ENCODE results near the gene ZNF384.
"Not testable (repeated sequence)": the region's sequence is repeated elsewhere in the genome, so short reads cannot be mapped to it uniquely, and the experiment has no call there.

Gene ZNF384

DNA sequence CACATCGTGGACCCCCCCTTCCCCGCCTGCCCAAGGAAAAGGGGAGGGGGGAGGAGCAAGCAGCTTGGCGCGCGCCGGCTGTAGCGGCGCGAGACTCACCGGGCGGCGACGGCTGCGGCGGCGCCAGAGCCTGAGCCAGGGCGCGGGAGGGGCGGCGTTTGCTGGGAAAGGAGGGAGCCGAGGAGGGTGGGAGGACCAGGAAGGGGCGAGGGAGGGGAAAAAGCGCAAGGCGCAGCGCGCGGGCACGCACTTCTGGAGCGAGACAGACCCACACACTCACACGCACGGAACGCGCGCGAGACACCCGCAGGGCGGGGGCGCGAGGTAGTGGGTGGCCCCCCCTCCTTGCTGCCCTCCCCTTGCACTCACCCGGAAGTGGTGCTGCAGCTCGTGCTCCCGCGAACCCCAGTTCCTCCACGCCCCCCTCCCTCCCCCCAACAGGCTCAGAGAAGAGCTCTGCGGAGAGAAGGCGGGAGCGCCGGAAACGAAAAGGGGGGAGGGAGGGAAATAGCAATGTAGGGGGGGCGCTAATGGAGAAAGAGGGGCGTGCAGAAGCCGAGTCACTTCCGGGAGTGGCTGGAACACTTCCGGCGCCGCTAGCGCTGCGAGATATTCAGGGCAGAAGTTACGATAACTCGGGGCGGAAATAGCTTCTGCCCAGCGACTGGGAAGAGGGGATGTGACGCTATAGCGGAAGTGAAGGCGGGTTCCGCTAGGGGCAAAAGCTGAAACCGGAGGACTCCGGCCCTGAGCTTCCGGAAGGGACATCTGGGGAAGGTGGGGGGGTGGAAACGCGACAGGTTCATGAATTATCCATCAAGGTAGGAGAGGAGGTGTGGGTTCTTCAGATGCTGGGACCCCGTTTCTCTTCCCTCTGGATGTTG is at the start of gene ZNF384:
Gene ZNF384, minus strand, starts transcription at position 377 of the 884 bp plus-strand sequence. CDS start 9,855 bp downstream, outside the sequence.
- DNase-seq (ENCODE audit: low read depth), result peak; percentile 88

DNA sequence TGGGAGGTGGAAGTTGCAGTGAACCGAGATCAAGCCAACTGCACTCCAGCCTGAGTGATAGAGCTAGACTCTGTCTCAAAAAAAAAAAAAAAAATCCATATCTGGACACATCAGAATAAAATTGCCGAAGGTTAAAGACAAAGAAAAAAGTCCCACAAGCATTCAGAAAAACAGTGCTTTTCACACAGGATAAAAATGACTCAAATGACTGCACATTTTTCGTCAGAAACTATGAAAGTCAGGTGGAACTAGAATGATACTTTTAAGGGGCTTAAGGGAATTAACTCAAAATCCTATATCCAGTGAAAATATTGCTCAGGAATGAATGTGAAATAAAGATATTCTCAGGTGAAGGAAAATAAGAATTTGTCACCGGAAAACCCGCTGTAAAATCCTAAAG is 47.6 kb upstream of the ZNF384 start:
- DNase-seq (ENCODE audit: low read depth), result no peak

DNA sequence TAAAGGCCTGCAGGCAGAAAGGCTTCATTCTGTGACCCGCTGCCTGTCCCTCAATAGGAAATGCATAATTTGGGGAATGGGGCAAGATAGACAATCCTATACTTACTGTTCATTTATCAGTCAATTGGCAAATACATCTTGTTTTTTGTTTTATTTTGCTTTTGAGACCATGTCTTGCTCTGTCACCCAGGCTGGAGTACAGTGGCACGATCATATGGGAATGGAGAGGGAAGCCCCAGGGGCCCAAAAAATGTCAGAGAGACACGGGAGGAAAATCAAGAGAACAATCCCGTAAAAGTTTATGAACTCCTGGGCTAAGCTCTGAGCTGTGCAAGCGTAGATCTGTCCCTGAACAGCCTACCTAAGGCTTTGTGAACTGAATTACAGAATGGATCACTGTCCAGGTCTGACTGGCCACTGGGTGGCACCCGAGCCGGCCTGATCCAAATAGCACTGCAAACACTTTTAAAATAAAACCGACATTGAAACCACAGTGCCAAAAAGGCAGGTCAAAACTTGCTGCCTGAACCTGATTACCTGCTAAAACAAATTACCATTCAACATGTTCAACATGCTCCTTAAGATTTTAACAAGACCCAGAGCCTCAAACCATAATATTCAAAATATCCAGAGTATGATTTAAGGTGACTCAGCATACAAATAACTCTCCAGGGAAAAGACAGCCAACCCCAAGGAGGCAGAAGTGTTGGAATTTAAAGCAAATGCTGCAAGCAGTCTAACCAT is 46.4 kb upstream of the ZNF384 start:
- peak; percentile 34 for DNase-seq (ENCODE audit: low read depth)

DNA sequence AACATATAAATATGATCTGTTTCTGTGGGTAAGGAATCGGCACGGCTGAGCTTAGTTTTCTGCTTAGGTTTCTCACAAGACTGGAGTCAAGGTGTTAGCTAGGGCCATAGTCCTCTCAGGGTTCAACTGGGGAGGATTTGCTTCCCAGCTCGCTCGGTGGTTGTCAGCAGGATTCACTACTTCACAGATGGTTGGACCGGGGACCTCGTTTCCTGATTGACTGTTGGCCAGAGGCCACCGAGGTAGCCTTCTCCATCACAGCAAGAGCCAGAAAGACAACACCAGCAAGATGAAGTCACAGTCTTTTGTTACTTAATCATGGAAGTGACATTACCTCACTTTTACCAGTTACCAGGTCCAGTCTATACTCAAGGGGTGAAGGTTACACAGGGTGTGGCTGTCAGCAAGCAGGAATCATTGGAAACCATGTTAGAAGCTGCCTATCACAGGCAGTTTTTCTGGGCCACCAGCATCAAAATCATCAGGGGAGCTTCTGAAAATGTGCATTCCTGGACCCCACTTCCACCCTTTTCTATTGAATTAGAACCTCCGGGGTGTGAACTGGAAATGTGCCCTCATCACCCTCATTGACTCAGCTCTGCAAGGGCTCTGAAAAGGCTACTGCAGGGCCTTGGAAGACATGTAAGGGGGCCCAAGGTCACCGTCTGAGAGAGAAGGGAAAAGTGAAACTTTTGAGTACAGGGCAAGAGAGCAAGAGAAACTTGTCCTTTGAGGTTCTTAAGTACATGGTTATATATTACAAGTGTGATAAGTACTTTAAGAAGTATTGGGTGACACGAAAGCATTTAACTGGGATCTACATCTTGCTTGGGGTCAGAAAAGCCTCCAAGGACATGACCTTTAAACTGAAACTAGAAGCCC is 45.6 kb upstream of the ZNF384 start:
- DNase-seq (ENCODE audit: low read depth), result no peak

DNA sequence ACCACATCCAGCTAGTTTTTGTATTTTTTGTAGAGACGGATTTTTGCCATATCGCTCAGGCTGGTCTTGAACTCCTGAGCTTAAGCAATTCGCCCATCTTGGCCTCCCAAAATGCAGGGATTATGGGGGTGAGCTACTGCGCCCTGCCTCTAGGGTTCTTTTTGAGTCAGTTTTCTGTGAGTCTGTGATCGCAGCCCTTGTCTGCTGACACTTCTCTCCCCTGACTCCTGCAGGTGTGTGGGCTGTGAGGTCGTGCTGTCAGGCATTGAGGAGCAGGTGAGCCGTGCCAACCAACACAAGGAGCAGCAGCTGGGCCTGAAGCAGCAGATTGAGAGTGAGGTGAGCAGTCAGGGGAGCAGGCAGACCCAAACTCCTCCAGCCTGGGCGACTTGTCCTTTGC is 41.0 kb upstream of the ZNF384 start:
- DNase-seq (ENCODE audit: low read depth), result no peak

DNA sequence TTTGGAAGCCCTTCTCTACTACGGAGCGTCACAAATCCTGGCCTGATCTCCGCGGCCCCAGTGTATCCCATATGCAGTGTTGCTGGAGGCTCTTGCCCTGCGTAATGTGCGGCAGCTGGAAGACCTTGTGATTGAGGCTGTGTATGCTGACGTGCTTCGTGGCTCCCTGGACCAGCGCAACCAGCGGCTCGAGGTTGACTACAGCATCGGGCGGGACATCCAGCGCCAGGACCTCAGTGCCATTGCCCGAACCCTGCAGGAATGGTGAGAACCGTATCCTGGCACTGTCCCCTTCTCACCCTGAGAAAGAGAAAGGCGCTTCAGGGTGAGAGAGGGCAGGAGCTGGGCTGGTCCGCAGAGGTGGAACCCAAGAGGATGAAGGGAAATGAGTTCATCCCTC is 40.0 kb upstream of the ZNF384 start:
- no peak for DNase-seq (ENCODE audit: low read depth)

DNA sequence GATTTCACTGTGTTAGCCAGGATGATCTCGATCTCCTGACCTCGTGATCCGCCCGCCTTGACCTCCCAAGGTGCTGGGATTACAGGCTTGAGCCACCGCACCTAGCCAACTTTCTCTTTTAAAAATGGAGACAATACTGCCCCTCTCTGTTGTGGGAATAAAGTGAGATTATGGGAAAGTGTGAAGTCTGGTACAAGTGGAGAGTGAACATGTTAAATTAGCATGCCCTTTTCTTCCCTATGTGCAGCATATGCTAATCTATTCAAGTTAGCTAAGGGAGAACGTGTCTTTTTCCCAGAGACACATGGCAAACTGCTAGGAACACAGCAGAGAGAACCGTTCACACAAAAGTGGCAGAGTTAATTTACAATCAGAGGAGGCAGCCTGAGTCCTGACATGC is 36.2 kb upstream of the ZNF384 start:
- DNase-seq (ENCODE audit: low read depth), result no peak

DNA sequence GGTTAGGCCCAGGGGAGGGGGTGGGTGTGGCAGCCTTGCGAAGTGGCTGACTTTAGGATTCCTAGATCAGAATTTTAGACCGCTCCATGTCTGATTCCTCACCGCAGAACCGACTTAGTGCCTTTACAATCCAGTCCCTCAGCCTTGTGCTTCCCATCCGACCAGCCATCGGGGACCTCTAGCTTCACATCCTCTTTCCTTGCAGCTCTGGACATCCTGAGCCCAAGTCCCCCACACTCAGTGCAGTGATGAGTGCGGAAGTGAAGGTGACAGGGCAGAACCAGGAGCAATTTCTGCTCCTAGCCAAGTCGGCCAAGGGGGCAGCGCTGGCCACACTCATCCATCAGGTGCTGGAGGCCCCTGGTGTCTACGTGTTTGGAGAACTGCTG is 35.2 kb upstream of the ZNF384 start:
- peak; percentile 26 for DNase-seq (ENCODE audit: low read depth)

DNA sequence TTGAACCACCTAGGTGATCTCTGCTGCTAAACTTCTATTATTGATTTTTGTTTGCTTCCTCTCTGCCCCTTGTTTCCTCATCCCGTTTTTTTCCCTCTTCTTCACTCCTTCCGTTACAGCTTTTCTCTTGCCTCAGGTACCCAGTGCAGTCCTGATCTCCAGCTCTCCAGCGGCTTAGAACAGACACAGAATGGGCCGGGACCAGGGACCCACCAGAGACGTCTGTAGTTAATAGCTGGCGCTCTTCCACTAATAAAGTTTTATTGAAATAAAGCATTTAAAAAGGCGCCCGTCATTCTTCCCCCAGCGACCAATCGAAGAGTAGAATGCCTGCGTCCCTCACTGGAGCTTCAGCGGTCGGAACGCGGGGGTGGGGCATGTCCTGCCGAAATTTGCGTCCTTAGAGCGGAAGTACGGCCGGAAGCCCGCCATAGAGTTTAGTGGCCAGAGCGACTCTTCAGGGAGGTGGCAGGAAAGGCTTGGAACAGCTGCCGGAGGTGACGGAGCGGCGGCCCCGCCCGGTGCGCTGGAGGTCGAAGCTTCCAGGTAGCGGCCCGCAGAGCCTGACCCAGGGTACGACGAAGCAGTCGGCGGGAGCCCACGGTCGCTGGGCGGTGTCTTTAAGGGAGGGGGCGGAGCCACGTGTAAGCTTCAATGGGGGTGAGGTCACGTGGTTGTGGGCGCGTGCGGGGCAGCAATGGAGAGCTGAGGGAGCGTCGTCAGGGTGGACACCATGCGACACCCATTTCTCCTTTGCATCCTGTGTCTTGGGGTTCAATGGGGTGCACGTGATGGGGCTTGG is 34.6 kb upstream of the ZNF384 start, which contains the start of gene COPS7A:
Gene COPS7A, plus strand, starts transcription at position 440 of the 802 bp plus-strand sequence. CDS start 611 bp downstream, outside the sequence.
- DNase-seq (ENCODE audit: low read depth), result peak; percentile 94

DNA sequence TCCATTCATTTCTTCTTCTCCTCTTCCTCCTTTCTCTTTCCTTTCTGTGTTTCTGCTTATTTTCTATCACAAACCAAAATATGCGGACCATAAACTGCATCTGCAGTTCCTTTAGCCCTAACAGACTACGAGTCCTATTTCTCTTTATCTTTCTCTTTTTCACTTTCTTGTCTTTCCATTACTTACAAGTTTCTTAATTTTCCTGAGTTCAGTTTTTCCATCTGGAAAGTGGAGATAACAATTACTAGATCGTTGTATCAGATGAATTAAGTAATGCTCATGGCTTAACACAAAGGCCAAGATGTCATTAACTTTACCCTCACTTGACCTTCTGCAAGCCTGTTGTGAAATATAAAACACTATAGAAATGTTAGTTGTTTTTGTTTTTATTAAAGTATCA is 33.7 kb upstream of the ZNF384 start:
- no peak for DNase-seq (ENCODE audit: low read depth)

DNA sequence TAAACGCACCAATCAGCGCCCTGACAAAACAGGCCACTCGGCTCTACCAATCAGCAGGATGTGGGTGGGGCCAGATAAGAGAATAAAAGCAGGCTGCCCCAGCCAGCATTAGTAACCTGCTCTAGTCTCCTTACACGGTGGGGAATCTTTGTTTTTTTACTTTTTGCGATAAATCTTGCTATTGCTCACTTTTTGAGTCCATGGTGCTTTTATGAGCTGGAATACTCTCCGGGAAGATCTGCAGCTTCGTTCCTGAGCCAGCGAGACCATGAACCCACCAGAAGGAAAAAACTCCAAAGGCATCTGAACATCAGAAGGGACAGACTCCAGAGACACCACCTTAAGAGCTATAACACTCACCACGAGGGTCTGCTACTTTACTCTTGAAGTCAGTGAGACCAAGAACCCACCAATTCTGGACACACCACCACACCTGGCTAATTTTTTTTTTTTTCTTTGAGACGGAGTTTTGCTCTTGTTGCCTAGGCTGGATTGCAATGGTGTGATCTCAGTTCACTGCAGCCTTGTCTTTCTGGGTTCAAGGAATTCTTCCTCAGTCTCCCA is 27.8 kb upstream of the ZNF384 start:
- DNase-seq (ENCODE audit: low read depth), result no peak

DNA sequence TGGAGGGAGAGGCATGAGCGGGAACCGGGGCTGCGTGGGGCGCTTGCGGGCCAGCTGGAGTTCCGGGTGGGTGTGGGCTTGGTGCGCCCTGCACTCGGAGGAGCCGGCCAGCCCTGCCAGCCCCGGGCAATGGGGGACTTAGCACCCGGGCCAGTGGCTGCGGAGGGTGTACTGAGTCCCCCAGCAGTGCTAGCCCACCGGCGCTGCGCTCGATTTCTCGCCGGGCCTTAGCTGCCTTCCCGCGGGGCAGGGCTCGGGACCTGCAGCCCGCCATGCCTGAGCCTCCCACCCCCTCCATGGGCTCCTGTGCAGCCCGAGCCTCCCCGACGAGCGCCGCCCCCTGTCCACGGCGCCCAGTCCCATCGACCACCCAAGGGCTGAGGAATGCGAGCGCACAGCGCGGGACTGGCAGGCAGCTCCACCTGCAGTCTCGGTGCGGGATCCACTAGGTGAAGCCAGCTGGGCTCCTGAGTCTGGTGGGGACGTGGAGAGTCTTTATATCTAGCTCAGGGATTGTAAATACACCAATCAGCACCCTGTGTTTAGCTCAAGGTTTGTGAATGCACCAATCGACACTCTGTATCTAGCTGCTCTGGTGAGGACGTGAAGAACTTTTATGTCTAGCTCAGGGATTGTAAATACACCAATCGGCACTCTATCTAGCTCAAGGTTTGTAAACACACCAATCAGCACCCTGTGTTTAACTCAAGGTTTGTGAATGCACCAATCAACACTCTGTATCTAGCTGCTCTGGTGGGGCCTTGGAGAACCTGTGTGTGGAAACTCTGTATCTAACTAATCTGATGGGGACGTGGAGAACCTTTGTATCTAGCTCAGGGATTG is 27.1 kb upstream of the ZNF384 start:
- DNase-seq (ENCODE audit: low read depth), result not testable (repeated sequence)

DNA sequence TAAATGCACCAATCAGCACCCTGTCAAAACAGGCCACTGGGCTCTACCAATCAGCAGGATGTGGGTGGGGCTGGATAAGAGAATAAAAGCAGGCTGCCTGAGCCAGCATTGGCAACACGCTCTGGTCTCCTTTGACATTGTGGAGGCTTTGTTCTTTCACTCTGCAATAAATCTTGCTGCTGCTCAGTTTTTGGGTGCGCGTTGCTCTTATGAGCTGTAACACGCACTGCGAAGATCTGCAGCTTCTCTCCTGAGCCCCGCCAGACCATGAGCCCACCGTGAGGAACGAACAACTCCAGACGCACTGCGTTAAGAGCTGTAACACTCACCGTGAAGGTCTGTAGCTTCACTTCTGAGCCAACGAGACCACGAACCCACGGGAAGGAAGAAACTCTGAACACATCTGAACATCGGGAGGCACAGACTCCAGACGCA is 19.8 kb upstream of the ZNF384 start:
- DNase-seq (ENCODE audit: low read depth), result no peak

DNA sequence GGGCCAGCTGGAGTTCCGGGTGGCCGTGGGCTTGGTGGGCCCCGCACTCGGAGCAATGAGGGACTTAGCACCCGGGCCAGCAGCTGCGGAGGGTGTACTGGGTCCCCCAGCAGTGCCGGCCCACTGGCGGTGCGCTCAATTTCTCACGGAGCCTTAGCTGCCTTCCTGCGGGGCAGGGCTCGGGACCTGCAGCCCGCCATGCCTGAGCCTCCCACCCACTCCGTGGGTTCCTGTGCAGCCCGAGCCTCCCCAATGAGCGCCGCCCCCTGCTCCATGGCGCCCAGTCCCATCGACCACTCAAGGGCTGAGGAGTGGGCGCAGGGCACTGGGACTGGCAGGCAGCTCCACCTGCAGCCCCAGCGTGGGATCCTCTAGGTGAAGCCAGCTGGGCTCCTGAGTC is 19.2 kb upstream of the ZNF384 start:
- not testable (repeated sequence) for DNase-seq (ENCODE audit: low read depth)

DNA sequence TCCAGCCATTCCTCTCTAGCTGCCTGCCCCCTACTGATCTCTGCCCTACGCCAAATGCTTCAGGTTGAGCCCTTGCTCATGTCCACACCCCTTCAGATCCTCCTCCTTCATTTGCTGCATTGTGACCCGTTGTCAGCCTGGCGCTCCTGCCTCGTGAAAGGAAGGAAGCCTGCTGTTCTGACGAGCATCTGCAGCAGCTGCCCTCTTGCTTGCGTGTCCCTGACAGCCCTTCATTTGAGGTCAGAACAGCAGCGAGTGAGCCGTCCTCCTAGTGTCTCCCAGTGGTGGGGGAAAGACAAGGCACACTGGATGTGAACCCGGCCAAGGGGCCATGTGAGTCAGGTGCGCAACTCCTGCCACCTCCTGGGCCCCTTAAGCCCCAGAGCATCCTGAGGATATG is 14.5 kb upstream of the ZNF384 start:
- no peak for DNase-seq (ENCODE audit: low read depth)

DNA sequence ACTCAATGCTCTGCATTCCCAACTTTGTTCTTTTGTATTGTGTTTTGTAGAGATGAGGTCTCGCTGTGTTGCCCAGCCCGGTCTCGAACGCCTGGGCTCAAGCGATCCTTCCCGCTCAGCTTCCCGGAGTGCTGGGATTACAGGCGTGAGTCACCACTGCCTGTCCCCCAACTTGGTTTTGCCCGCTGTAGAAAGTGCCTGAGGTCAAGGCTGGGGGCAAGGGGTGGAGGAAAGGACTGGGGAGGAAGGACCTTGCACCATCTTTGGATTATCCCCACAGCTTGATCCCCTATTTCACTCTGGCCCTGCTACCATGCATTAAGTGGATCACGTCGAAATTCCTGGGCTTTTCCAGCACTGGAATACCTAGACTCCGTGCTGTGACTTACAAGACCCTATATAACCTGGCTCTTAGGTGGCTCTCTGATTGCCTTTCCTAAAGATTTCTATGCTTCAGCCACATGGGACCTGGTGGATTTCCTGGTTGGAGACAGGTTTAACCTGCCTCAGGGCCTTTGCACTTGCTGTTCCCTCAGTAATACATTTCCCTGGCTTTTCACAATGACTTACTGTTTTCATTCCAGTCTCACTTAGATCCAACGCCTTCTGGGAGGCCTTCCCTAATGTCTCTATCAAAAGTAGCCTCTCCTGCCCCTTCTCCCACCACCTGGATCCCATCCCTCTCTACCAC is 12.0 kb upstream of the ZNF384 start:
- DNase-seq (ENCODE audit: low read depth), result no peak

DNA sequence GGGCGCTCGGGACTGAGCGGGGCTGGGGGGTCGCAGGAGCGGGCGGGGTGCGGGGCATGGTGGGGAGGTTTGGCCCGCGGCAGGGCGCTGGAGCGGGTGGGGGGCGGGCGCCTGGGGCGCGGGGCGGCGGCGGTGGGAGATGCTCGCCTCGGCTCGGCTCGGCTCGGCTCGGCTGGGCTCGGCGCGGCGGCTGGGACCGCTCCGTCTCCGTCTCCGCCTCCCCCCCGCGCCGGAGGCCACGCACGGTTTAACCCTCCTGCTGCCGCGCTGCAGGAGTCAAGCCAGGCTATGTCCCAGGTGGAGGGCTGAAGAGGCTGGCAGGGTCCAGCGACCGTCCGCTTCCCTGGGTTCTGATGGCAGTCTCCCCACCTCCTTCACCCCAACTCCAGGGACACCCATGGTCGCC is 11.5 kb upstream of the ZNF384 start, which contains the start of gene PIANP:
Gene PIANP, minus strand, starts transcription at position 170 of the 406 bp plus-strand sequence. CDS start 2,754 bp downstream, outside the sequence.
- DNase-seq (ENCODE audit: low read depth), result peak; percentile 42

DNA sequence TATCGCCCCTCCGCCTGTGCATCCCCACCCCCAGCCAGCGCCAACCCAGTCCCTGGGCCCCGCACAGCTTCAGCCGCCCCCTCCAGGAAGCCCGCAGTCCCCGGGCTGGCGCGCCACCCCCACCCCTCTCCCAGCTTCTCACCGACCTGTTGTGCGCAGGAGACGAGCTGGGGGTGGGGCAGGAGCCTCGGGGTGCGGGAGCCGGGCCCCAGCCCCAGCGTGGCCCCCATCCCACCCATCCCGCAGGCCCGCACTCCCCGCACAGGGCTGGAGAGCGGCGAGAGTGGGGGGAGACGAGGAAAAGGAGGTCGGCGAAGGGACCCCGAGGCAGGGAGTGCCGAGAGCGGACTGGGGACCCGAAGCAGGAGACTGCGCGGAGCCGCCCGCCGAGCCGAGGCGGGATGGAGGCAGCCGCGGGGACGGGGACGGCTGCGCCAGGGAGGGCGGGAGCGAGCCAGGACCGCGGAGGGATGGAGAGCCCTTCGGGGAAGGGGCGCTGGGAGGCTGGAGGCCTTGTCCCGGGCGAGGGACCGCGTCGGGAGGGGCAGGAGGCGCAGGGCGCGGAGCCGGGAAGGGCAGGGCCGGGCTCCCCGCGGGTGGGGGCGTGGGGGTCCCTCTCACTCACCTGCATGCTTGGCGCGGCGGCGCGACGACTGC is 10.9 kb upstream of the ZNF384 start:
- DNase-seq (ENCODE audit: low read depth), result no peak

Data from activated T-cell treated with anti-CD3 and anti-CD28 coated beads for 48 hours (primary cell).